22Rv1 (cell line): ENCODE results near the gene EME1.

Experiments
- H3K27ac ChIP-seq: fragments of 450-650 bp; 2 replicates; pipeline ENCODE4 v1.5.1; 2017
- ZFX ChIP-seq: fragments of 450-650 bp; IDR thresholded peaks from 2 replicates; pipeline ENCODE4 v1.6.1; 2017; ENCODE audit warnings: antibody characterized with exemption, borderline replicate concordance
- TF ChIP-seq, protein P1 (sequence below): fragments of 450-650 bp; IDR thresholded peaks from 2 replicates; pipeline ENCODE4 v1.5.1; 2017; ENCODE audit warnings: mild to moderate bottlenecking

EME1 gene

DNA sequence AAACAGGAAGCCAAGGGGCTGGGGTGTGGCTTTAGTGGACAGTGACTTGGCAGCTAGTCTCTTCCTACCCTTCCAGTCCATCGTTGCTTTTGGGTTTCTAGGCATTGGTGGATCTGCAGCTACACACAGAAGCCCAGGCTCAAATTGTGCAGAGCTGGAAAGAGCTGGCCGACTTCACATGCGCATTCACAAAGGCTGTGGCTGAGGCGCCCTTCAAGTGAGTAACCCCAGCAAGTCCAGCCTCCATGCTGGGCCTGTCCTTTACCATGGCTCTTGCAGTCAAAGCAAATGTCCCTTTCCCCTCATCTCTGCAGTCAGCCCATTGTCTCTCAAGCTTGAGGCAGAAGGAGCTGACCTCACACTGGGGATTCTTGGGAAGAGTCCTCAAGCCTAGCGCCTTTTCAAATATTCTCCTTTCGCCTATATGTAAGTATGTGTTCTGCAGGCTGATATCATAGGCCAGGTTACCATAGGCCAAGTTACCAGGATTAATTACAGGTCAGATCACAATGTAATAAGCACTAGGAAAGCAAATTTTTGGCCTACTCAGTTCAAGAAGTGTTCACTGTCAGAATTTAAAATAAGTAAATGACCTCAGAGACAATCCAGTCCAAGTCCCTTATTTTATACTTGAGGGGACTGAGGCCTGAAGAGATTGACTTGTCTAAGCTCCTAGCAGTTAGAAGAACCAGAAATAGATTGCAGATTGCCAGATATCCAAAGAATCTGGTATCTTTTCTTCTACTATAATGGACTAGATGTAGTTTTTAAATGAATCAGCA, 6.5 kb downstream of the EME1 start:
- no peak overlapping the region for H3K27ac ChIP-seq
- TF ChIP-seq, protein P1, sequence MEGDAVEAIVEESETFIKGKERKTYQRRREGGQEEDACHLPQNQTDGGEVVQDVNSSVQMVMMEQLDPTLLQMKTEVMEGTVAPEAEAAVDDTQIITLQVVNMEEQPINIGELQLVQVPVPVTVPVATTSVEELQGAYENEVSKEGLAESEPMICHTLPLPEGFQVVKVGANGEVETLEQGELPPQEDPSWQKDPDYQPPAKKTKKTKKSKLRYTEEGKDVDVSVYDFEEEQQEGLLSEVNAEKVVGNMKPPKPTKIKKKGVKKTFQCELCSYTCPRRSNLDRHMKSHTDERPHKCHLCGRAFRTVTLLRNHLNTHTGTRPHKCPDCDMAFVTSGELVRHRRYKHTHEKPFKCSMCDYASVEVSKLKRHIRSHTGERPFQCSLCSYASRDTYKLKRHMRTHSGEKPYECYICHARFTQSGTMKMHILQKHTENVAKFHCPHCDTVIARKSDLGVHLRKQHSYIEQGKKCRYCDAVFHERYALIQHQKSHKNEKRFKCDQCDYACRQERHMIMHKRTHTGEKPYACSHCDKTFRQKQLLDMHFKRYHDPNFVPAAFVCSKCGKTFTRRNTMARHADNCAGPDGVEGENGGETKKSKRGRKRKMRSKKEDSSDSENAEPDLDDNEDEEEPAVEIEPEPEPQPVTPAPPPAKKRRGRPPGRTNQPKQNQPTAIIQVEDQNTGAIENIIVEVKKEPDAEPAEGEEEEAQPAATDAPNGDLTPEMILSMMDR: no peak
- no peak for TF ChIP-seq ZFX

DNA sequence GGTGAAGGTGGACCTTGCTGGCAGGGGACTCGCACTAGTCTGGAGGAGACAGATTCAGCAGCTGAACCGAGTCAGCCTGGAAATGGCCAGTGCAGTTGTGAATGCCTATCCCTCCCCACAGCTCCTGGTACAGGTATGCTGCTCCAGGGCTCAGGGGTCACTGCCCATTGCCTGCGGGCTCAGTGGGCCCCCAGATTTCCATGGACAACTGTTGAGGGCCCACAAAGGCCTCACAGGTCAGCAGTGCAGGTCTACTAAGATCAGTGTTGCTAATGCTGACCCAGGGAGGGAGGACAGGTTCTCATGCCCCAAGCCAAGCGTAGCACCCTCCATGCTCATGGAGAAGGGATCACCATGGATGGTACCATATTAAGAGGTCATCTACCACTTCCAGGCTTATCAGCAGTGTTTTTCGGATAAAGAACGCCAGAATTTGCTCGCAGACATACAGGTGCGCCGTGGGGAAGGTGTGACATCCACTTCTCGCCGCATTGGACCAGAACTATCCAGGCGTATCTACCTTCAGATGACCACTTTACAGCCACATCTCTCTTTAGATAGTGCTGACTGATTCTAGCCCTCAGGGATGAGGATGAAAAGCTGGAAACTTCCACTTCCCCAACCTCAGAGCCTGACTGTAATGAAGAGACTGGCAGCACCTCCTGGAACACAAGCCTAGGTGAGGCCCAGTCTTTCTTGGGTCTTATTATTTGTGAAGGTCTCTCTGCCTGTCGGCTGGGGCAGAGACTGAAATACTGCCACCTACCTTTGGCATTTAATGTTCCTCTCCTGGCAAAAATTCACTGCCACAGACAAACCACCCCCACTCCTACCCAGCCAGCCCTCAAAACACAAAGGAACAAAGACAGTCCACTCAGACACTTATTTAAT, 7.6 kb downstream of the EME1 start:
- no peak for TF ChIP-seq ZFX
- TF ChIP-seq, protein P1: peak; percentile 33; the same call in 1 of the 2 replicates
- no peak overlapping the region for H3K27ac ChIP-seq

- TF ChIP-seq, protein P1: no peak
- TF ChIP-seq ZFX: no peak
- H3K27ac ChIP-seq: no peak overlapping the region
Measured at GRCh38 chr17:50381260-50381815, 8.3 kb downstream of the EME1 start.

GRCh38 chr17:50381920-50382319, 8.9 kb downstream of the EME1 start:
- peak overlapping the region; percentile 27; the same call in 1 of the 2 replicates for H3K27ac ChIP-seq
- no peak for TF ChIP-seq ZFX
- TF ChIP-seq, protein P1: no peak

DNA sequence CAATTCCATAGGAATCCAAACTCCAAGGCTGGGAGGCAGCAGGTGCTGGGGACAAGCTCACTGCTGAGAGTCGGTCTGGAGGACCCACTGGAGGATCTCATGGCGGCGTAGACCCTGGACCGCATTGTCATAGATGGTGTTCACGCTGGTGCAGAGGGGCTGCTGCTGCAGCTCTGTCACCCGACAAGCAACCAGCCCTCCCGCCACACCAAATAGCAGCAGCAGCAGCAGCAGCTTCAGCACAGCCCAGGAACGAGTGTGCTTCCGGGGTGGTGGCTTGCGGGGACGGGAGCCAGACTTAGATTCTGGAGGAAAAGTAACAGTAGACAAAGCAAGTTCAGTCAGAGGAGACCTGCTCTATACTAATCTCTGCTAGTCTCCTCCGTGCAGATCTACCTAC, 9.9 kb downstream of the EME1 start:
- TF ChIP-seq, protein P1: no peak
- TF ChIP-seq ZFX: no peak
- H3K27ac ChIP-seq: no peak overlapping the region

- no peak overlapping the region for H3K27ac ChIP-seq
- TF ChIP-seq, protein P1: no peak
- TF ChIP-seq ZFX: no peak
Measured at GRCh38 chr17:50386510-50386909, 13.5 kb downstream of the EME1 start.

- H3K27ac ChIP-seq: no peak overlapping the region
- TF ChIP-seq ZFX: no peak
- TF ChIP-seq, protein P1: no peak
Measured at GRCh38 chr17:50388728-50389127, 15.7 kb downstream of the EME1 start.
